Progenitor cell of endocrine pancreas (in vitro differentiated cells): ENCODE results near the gene IL25. TPM values are rescaled to one million over a fixed set of nuclear protein-coding genes. Genes with fewer than 3 reads are reported as not detected.

ENCODE experiments used
- DNase-seq: peaks from one replicate; pipeline ENCODE4 v3.0.0; 2021; ENCODE audit warnings: low spot score; ENCODE audit not compliant: unreplicated experiment
- H3K27ac Mint-ChIP-seq: 2 replicates; pipeline ENCODE4 v1.8.0; 2021; ENCODE audit warnings: mild to moderate bottlenecking, moderate library complexity, mixed read lengths
- H3K27me3 Mint-ChIP-seq: 2 replicates; pipeline ENCODE4 v1.8.0; 2021; ENCODE audit warnings: mixed read lengths
- H3K36me3 Mint-ChIP-seq: 2 replicates; pipeline ENCODE4 v1.8.0; 2022; ENCODE audit warnings: mixed read lengths; ENCODE audit not compliant: insufficient read depth
- H3K4me1 Mint-ChIP-seq: 2 replicates; pipeline ENCODE4 v1.8.0; 2021; ENCODE audit warnings: low read depth, mixed read lengths
- H3K4me3 Mint-ChIP-seq: 2 replicates; pipeline ENCODE4 v1.8.0; 2021; ENCODE audit warnings: low read depth, mild to moderate bottlenecking, moderate library complexity, mixed read lengths
- H3K9me3 Mint-ChIP-seq: 2 replicates; pipeline ENCODE4 v1.8.0; 2021; ENCODE audit warnings: low read depth, mixed read lengths
- total RNA-seq: library from RNA; stranded (reverse); gene quantifications from 2 replicates; pipeline ENCODE4 v1.2.1, GENCODE V29; 2021
- TF ChIP-seq, protein P1 (sequence below): fragments of 200-600 bp; sonication (generic); IDR thresholded peaks from one replicate; pipeline ENCODE4 v1.5.0; 2021; ENCODE audit warnings: antibody characterized with exemption, mild to moderate bottlenecking; ENCODE audit not compliant: unreplicated experiment

The IL25 gene
- total RNA-seq, 1 donor from 2014 or later, result not detected

DNA sequence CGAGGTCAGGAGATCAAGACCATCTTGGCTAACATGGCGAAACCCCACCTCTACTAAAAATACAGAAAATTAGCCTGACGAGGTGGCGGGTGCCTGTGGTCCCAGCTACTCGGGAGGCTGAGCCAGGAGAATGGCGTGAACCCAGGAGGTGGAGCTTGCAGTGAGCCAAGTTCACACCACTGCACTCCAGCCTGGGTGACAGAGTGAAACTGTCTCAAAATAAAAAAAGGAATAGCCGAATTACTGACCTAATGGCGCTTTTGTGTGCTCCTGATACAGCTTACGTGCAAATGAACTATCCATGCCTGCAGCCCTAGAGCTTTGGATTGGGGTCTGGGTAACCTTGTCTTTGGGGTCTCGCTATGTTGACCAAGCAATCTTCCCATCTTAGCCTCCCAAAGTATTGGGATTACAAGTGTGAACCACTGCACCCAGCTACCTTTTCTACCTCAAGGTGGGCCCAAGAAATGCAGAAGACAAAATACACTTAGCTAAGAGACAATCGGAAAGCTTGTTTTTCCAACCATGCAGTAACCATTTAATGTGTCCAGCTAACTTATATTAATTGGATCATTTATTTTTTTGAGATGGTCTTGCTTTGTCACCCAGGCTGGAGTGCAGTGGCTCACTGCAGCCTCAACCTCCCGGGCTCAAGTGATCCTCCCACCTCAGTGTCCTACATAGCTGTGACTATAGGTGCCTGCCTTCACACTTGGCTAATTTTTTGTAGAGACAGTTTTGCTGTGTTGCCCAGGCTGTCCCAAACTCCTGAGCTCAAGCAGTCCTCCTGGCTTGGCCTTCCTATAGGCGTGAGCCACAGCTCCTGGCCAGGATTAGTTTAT lies 45.9 kb upstream of the IL25 start:
- TF ChIP-seq, protein P1, sequence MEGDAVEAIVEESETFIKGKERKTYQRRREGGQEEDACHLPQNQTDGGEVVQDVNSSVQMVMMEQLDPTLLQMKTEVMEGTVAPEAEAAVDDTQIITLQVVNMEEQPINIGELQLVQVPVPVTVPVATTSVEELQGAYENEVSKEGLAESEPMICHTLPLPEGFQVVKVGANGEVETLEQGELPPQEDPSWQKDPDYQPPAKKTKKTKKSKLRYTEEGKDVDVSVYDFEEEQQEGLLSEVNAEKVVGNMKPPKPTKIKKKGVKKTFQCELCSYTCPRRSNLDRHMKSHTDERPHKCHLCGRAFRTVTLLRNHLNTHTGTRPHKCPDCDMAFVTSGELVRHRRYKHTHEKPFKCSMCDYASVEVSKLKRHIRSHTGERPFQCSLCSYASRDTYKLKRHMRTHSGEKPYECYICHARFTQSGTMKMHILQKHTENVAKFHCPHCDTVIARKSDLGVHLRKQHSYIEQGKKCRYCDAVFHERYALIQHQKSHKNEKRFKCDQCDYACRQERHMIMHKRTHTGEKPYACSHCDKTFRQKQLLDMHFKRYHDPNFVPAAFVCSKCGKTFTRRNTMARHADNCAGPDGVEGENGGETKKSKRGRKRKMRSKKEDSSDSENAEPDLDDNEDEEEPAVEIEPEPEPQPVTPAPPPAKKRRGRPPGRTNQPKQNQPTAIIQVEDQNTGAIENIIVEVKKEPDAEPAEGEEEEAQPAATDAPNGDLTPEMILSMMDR, result no peak
- no peak overlapping the region for H3K4me3 Mint-ChIP-seq
- no peaks in the 10 kb centered on the region for H3K9me3 Mint-ChIP-seq
- peaks cover 16% of the 10 kb centered on the region for H3K4me1 Mint-ChIP-seq
- H3K27me3 Mint-ChIP-seq, result peaks cover 3% of the 10 kb centered on the region
- H3K27ac Mint-ChIP-seq, result no peak overlapping the region
- peaks cover 19% of the 10 kb centered on the region for H3K36me3 Mint-ChIP-seq
- DNase-seq, result no peak

DNA sequence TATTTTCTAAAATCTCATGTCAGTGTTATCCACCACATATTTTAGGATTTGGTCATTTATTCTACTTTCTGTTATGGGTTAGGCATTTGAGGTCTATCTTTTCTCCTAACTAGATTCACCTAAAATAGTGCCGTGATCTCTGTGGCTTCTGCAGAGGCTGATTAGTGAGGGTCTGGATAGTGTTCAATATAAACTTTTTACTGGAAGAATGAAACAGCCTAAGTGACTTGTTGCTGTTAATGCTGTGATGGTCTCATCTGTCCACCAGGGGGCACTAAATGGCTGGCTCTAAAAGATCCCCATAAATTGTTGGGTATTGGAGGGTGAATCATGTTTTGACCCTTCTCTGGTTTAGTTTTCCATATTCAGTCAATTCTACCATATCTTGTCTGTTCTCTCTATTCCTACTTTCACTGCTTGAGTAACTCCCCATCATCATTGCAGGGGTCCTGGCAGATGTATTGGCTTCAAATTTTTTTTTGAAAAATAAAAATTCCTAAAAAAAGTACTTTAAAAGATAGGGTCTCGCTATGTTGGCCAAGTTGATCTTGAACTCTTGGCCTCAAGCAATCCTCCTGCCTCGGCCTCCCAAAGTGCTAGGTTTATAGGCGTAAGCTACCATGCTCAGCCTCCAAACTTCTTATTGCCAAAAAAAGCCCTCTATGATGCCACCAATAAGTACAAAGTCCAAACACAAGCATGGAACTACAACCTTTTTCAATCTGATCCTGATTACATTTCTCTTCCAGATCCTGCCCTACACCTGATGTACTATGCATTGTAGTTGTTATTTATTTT lies 44.5 kb upstream of the IL25 start:
- H3K27me3 Mint-ChIP-seq, result peaks cover 3% of the 10 kb centered on the region
- H3K9me3 Mint-ChIP-seq, result no peaks in the 10 kb centered on the region
- TF ChIP-seq, protein P1, result peak; percentile 92
- peak overlapping the region; percentile 15 for H3K27ac Mint-ChIP-seq
- peaks cover 5% of the 10 kb centered on the region for H3K4me1 Mint-ChIP-seq
- H3K4me3 Mint-ChIP-seq, result no peak overlapping the region
- peak; percentile 54 for DNase-seq
- H3K36me3 Mint-ChIP-seq, result peaks cover 12% of the 10 kb centered on the region

DNA sequence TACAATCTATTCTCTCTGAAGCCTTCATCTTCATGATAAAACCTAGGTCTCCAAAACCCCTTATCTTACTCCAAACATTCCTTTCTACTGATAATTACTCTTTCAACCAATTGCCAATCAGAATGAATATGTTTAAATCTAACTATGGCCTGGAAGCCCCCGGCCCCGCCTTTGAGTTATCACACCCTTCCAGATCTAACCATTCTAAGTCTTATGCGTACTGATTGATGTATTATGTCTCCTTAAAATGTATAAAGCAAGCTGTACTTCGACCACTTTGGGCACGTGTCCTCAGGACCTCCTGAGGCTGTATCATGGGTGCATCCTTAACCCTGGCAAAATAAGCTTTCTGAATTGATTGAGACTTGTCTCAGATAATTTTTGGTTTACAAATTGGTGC lies 37.0 kb upstream of the IL25 start:
- H3K4me1 Mint-ChIP-seq, result no peaks in the 10 kb centered on the region
- no peaks in the 10 kb centered on the region for H3K36me3 Mint-ChIP-seq
- H3K27me3 Mint-ChIP-seq, result peaks cover 3% of the 10 kb centered on the region
- TF ChIP-seq, protein P1, result no peak
- DNase-seq, result no peak
- H3K27ac Mint-ChIP-seq, result no peak overlapping the region
- H3K9me3 Mint-ChIP-seq, result peaks cover 16% of the 10 kb centered on the region
- H3K4me3 Mint-ChIP-seq, result no peak overlapping the region

GRCh38 chr14:23339506-23340268 lies 32.9 kb upstream of the IL25 start:
- no peak overlapping the region for H3K27ac Mint-ChIP-seq
- H3K27me3 Mint-ChIP-seq, result no peaks in the 10 kb centered on the region
- no peak overlapping the region for H3K4me3 Mint-ChIP-seq
- H3K36me3 Mint-ChIP-seq, result no peaks in the 10 kb centered on the region
- TF ChIP-seq, protein P1, result no peak
- no peak for DNase-seq
- peaks cover 15% of the 10 kb centered on the region for H3K9me3 Mint-ChIP-seq
- H3K4me1 Mint-ChIP-seq, result no peaks in the 10 kb centered on the region

DNA sequence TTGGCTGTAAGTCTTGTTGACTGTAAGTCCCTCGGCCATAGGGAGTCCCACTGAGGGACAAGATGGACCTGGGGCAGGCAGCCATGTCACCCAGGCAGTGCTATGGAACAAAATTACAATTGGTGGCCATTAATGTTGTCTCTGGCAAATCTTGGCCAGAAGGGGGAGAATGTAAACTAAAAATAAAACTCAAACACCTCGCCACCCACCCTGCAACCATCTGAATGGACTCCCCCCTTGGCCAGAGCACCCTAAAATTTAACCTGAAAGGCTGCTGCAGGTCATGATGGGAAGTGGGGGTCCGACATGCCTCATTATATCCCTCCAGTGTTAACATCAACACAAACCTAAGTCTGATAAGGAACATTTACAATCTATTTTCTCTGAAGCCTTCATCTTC lies 28.1 kb upstream of the IL25 start:
- Mint-ChIP-seq H3K4me1 (peaks cover 8% of the 10 kb centered on the region), H3K27me3 (no peaks in the 10 kb centered on the region), H3K36me3 (no peaks in the 10 kb centered on the region), H3K4me3 (no peak overlapping the region), H3K9me3 (peaks cover 4% of the 10 kb centered on the region), H3K27ac (no peak overlapping the region)
- TF ChIP-seq, protein P1, result peak; percentile 13
- no peak for DNase-seq
